NOMO-1 (cell line): ENCODE data around the gene SEPTIN14.
"Not testable (repeated sequence)": the region's sequence is repeated elsewhere in the genome, so short reads cannot be mapped to it uniquely, and the experiment has no call there.

ENCODE experiments used
- DNase-seq, 2 experiments: peaks; one replicate each; lab custom pipeline; 2025; ENCODE audit not compliant: unreplicated experiment in 2 of 2; lab: John Stamatoyannopoulos, UW

The SEPTIN14 gene

DNA sequence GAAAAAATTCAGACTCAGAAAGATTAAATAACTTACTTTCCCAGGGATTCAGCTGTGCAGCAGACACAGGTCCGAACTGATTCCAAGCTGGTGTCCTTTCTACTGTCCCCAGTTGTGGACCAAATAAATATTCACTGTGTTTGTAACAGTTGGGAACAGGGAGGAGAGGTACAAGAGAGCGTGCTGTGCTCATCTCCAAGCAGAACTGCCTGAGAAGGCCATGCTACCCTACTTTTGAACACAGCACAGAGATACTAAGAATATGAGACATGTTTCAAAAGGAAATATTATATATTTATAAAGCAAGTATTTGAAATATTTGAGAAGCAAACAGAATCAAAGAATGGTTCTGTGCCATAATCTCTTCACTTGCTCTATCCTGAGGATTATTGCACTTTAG lies at the start of gene SEPTIN14:
Gene SEPTIN14, minus strand, starts transcription at position 101 of the 400 bp plus-strand sequence. CDS start 756 bp downstream, outside the sequence.
- not testable (repeated sequence) for DNase-seq

DNA sequence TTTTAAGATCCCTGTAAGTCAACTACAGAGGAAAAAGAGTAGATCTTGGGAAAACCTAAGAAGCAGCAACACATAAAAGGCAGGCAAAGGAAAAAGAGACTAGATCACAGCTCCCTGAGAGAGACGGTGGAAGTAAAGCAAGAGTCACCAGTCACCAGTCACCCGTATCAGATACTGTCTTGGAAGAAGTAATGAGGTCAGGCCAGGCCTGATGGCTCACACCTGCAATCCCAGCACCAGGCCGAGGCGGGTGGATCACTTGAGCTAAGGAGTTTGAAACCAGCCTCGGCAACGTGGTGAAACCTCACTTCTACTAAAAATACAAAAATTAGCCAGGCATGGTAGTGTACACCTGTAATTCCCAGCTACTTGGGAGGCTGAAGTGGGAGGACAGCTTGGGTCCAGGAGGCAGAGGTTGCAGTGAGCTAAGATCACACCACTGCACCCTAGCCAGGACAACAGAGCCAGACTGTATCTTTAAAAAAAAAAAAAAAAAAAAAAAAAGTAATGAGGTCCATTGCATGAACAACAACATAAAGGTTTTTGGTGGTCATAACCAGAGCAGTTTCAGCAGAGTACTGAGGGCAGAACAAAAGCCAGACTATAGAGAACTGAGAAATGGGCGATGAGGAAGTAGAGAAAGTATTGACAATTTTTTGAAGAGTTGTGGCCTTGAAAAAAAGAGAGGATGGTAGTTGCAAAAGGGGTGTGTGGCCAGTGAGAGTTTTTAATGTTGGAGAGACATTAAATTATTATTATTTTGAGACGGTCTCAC lies 41.6 kb upstream of the SEPTIN14 start:
- DNase-seq, result no peak

DNA sequence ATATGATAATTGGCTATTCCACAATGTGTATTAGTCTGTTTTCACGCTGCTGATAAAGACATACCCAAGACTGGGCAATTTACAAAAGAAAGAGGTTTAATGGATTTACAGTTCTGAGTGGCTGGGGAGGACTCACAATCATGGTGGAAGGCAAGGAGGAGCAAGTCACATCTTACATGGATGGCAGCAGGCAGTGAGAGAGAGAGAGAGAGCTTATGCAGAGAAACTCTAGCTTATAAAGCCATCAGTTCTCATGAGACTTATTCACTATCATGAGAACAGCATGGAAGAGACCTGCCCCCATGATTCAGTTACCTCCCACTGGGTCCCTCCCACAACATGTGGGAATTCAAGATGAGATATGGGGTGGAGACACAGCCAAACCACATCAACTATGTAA lies 38.5 kb upstream of the SEPTIN14 start:
- not testable (repeated sequence) for DNase-seq

DNA sequence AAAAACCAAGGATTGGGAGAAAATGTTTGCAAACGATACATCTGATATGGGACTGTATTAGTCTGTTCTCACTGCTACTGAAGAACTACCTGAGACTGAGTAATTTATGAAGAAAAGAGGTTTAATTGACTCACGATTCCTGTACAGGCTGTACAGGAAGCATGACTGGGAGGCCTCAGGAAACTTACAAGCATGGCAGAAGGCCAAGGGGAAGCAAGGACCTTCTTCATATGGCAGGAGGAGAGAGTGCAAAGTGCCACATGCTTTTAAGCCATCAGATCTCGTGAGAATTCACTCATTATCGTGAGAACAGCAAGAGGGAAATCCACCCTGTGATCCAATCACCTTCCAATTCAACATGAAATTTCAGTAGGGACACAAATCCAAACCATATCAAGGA lies 35.7 kb upstream of the SEPTIN14 start:
- DNase-seq, result no peak

DNA sequence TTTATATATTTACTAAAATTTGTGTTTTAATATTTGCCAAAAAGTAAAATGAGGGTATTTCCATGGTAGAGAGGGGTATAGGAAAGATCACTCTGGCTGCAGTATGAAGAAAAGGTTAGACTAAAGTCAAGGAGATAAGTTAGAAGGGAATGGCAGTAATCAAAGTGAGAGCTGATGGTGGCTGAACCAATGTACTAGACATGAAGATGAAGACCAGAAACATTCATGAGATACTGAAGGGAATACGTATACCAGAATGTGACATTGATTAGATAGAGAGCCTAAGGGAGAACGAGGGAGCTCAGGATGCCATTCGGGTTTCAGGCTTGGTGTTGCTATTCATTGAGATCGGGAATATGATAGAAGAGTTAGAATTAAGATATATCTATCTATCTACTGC lies 32.5 kb upstream of the SEPTIN14 start:
- DNase-seq, result no peak

DNA sequence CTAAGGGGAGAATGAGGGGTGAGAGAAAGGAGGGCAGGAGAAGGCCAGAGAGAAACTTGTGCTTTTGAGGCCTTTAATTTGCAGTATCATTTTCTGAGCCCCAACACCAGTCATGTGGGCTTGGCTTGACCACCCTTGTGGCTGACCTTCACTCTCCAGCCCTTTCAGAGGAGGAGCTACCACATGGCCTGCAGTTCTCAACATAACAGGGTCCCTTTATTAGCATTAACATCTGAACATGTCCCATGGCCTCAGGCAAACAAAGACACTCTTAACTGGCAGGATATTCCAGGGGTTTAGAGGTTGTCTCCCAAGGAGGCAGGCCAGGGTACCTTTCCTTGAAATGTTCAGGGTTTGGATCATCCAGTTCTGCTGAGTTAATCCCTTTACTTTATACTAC lies 31.4 kb upstream of the SEPTIN14 start:
- no peak for DNase-seq

DNA sequence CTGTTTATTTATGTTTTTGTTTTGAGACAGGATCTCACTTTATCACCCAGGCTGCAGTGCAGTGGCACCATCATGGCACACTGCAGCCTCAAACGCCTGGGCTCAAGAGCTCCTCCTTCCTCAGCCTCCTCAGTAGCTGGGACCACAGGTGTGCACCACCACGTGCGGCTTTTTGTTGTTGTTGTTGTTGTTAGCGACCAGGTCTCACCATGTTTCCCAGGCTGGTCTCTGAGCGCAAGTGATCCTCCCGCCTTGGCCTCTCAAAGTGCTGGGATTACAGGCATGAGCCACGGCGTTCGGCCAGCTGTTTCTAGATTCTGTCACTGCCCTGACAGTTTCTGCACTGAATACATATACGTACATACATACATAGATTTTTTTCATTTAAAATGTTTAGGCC lies 25.8 kb upstream of the SEPTIN14 start:
- DNase-seq, result not testable (repeated sequence)

DNA sequence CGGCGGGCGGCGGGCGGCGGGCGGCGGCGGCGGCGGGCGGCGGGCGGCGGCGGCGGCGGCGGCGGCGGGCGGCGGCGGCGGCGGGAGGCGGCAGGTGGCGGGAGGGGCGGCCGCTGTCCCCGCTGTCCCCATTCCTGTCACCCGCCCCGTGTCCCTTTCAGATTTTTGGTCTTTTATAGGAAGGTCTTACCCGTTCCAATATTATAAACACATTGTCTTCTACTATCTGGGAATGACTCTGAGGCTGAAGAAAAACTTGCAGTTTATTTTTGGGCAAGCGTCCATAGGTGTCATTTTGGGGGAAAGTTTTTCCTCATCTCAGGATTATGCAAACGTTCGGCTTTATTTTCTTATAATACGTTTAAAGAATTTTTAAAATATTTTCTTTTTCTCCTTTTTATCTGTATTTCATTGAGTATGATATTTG lies 25.3 kb upstream of the SEPTIN14 start:
- no peak for DNase-seq

DNA sequence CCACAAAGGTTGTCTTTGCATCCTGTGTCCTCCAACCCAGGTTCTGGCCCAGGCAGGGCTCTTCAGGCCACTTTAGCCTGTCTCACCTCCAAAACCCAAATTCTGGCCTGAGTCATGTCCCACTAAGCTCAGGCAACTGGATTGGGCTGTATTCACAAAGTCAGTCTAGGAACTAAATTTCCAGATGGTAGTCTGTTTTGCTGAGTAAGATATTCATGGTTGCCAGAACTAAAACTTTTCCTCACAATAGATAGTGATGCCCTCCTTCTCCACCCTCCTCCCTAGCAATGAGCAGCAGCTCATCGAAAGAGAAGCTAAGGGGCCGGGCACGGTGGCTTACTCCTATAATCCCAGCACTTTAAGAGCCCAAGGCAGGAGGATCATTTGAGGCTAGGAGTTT lies 21.8 kb upstream of the SEPTIN14 start:
- no peak for DNase-seq

DNA sequence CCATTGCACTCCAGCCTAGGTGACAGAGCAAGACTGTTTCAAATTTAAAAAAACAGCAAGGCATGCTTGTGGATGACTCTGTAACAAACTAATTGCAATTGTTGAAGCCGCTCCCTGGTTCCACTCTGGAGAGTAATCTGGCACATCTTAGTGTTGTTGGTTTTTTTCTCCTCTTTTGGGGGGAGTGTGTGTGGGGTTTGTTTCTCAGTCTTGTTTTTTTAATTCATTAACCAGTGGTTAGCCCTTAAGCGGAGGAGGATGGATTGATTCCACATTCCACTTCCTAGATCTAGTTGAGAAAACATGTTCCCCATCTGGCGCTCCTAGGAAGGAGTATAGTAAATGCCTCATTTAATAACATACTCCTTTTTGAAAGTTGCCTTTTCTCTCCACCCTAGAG lies 16.1 kb upstream of the SEPTIN14 start:
- DNase-seq, result no peak

DNA sequence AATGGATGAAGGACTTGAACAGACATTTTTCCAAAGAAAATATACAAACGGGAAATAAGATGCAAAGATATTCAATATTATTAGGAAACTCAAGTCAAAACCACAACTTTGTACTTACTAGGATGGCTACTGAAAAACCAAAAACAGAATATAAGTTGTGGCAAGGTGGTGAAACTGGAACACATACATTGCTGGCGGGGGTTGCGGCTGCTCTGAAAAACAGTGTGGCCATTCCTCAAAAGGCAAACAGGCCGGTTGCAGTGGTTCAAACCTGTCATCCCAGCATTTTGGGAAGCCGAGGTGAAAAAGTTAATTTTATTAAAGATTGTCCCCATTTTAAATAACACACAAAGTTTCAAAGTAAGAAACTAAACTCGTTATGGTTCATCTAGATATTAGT lies 14.8 kb upstream of the SEPTIN14 start:
- DNase-seq, result no peak

DNA sequence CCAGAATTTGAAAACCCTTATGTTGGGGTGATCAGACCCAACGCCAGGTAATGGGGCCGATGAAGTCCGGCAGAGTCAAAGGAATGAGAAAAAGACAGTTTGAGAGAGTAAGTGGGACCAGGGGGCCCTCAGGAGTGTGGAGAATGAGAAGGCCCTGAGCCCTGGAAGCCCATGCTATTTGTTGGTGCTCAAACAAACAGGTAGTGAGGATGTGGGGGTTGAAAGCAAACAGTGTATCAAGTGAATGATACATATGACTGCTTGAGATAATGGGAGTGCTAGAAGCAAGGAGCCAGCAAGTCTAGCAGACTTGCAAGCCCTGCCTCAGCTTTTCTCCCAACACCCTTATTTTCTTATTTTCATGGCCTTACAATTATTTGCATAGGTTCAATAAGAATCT lies 11.2 kb upstream of the SEPTIN14 start:
- DNase-seq, result no peak

DNA sequence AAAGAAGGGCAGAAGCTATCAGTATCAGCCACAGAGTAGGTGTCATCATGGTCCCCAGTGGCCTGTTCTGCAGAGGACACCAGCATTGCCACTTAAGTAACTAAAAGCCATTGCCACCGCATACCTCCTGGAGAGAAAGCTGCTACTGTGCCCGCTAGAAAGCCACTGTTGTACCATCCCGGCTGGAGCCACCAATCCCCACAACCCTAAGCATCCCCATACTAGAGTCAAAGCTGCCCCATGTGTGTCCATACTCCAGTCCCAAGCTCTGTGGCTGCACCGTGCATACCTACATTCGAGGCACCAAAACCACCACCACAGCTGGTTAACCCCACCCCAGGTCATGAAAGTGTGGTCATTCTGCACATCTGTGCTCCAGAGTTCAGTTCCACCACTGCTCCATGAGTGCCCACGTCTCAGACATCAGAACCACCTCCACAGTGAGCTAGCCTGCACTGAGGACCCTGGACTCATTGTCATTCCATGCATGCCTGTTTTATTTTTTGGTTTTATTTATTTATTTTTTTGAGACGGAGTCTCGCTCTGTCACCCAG lies 9.5 kb upstream of the SEPTIN14 start:
- no peak for DNase-seq

DNA sequence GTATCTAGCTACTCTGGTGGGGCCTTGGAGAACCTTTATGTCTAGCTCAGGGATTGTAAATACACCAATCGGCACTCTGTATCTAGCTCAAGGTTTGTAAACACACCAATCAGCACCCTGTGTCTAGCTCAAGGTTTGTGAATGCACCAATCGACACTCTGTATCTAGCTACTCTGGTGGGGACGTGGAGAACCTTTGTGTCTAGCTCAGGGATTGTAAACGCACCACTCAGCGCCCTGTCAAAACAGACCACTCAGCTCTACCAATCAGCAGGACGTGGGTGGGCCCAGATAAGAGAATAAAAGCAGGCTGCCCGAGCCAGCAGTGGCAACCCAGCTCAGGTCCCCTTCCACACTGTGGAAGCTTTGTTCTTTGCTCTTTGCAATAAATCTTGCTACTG lies 6.4 kb upstream of the SEPTIN14 start:
- DNase-seq, result not testable (repeated sequence)

DNA sequence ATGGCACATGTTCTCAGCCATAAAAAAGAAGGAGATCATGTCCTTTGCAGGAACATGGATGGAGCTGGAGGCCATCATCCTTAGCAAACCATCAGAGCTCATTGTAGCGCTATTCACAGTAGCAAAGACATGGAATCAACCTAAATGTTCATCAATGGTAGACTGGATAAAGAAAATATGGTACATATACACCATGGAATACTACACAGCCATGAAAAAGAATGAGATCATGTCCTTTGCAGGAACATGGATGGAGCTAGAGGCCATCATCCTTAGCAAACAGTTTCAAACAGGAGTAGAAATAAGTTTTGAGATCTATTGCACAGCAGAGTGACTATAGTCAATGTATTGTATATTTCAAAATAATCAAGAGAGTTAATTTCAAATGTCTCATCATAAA lies 17.4 kb downstream of the SEPTIN14 start:
- not testable (repeated sequence) for DNase-seq

DNA sequence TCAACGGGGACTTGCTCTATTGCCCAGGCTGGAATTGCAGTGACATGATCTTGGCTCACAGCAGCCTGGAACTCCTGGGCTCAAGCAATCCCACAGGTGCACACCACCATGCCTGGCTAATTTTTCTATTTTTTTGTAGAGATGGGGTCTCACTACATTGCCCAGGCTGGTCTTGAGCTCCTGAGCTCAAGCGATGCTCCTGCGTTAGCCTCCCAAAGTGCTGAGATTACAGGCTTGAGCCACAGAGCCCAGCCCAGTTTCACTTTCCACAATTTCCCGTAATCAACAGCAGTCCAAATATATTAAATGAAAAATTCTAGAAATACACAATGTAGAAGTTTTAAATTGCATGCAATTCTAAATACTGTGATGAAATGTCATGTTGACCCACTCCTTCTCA lies 24.0 kb downstream of the SEPTIN14 start:
- no peak for DNase-seq

DNA sequence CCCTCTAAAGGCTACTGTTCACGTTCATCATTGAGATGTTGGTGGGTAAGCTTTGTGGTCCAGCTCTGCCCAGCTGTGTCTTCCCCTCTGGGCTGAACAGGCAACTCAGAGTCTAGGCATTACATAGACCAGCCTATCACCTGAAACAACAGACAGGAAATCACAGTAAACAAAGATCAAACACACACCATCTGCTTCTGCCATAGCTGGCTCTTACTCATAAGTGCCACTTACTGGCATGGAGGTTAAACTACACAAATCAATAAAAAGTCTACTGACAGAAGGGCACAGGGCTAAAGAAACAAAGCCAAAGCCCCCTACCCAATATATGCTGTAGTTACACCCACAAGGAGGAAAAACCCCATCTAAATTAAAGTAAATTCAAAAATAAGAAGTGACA lies 35.0 kb downstream of the SEPTIN14 start:
- DNase-seq, result no peak

DNA sequence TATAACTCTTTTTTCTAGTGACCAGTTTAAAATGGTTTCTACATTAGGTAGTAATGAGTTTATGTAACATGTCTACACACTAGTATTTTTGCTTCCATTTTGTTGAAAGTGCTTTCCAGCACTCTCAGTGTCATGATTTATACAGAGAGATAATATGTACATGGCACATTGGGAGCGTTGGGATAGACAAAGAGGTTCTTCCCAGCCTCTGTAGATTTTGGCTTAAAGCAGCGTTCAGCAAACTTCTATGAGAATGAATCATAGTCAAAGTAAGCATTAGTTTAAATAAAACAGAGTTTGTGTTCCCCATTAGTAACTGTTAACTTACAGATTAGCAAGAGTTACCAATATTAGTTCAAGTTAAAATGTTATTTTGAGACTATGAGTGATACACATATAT lies 43.9 kb downstream of the SEPTIN14 start:
- no peak for DNase-seq

DNA sequence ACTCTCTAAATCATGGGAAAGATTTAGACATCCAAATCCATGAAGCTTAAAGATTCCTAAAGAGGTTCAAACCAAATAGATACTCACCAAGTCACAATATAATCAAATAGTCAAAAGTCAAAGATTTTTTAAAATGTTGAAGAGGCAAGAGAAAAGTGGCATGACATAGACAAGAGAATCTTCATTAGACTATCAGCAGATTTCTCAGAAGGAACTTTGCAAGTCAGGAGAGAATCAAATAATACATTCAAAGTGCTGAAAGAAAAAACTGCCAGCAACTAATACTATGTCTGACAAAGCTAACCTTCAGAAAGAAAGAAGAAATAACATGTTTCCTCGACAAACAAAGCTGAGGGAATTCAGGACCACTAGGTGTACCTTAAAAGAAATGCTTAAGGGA lies 65.3 kb downstream of the SEPTIN14 start:
- not testable (repeated sequence) for DNase-seq

DNA sequence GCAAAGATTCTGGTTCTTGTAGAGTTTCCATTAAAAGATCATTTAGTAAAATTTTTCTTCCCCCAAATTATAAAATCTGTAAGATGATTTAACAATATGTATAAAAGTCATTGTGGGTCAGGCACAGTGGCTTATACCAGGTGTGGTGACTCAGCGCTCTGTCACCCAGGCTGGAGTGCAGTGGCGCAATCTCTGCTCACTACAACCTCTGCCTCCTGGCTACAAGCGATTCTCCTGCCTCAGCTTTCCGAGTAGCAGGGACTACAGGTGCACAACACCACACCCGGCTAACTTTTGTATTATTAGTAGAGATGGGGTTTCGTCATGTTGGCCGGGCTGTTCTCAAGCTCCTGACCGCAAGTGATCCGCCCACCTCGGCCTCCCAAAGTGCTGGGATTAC lies 68.0 kb downstream of the SEPTIN14 start:
- no peak for DNase-seq

DNA sequence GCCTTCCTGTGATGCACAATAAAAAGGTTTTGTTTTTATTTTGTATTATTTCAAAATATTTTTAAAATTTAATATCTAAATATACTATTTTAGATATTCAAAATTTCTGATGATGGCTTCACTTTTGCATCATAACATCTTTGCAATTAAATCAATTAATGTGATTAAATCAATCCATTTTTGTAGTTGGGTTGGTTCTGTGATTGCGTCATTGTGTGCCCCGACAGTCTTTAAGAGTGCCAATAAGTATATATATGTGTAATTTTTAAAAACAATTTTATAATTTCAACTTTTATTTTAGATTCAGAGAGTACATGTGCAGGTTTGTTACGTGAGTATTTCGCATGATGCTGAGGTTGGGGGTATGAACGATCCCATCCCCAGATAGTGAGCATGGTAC lies 70.5 kb downstream of the SEPTIN14 start:
- no peak for DNase-seq

DNA sequence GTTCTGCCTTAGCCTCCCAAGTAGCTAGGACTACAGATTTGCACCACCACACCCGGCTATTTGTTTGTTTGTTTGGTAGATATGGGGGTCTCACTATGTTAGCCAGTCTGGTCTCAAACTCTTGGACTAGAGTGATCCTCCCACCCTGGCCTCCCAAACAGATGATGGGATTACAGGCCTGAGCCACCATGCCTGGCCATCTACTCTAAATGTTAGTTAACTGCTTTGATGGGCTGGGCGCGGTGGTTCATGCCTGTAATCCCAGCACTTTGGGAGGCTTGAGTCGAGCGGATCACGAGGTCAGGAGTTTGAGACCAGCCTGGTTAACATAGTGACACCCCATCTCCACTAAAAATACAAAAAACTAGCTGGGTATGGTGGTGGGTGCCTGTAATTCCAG lies 74.8 kb downstream of the SEPTIN14 start:
- DNase-seq, result no peak

DNA sequence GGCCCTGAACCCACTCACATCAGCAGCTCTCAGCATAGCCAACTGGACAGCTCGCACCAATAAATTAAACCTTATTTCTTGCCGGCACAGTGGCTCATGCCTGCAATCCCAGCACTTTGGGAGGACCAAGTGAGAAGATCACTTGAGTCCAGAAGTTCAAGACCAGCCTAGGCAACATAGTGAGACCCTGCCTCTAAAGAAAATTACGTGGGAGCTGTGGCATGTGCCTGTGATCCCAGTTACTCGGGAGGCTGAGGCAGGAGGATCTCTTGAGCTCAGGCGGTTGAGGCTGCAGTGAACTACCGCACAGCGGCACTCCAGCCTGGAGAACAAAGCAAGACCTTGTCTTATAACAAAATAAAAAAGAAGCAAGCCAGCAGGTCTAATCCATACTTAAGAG lies 75.7 kb downstream of the SEPTIN14 start:
- no peak for DNase-seq
